GM19351 (cell line): ENCODE measurements around the gene ATP5PO.
A peak's percentile ranks its signal among the peaks of the same experiment; 100 is the strongest.

Experiments
- ATAC-seq: cut with Tn5 transposase; IDR thresholded peaks from one replicate; pipeline ENCODE4 v1.9.1; 2021; ENCODE audit warnings: mild to moderate bottlenecking, moderate library complexity; ENCODE audit not compliant: unreplicated experiment

The ATP5PO gene

DNA sequence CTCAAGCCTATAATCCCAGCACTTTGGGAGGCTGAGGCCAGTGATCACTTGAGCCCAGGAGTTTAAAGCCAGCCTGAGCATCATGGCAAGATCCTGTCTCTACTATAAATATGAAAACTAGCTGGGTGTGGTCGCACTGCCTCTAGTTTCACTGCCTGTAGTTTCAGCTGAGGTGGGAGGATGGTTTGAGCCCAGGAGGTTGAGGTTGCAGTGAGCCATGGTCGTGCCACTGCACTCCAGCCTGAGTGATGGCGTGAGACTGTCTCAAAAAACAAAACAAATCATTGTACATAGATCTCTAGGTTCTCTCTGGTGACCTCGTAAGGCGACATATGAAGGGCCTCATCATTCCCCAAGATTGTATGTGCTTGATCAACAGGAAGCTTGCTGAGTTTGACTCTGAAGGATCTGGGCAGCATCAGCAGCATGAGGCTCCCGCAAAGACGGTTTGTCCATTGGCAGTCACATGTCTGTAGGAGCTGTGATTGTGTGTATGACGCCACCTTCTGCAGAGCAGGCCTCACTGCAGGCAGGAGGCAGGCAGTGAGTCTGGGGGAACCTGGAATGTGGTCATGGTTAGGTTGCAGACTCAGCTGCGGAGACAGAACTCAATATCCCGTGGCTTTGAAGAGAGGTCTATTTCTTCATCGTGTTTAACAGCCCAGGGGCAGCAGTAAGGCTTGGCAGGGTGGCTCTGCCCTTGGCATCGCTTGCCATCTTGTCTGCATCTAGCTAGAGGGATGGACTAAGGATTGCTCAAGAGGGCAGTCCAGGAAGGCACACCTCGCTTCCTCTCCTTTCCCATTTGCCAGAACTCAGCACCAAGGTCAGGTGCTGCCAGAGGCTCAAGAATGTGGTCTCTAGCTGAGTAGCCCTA, 14.0 kb downstream of the ATP5PO start:
- no peak for ATAC-seq

DNA sequence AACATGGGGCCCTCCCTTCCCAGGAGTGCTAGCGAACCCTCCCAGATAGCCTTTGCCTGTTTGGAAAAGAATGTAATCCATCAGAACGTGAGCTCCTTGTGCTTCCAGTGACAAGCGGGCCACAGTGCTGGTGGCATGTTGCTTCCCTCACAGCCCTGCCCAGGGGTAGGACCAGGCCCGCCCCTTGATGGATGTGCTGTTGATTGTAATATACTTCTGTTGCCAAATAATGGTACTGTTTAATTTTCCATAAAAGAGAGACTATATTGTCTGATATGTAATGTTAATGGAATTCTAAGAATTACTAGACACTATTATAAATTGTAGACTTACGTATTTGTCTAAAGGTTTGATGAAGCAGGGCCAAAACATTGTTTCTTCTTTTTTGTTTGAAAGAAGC, 16.4 kb downstream of the ATP5PO start:
- ATAC-seq = no peak

DNA sequence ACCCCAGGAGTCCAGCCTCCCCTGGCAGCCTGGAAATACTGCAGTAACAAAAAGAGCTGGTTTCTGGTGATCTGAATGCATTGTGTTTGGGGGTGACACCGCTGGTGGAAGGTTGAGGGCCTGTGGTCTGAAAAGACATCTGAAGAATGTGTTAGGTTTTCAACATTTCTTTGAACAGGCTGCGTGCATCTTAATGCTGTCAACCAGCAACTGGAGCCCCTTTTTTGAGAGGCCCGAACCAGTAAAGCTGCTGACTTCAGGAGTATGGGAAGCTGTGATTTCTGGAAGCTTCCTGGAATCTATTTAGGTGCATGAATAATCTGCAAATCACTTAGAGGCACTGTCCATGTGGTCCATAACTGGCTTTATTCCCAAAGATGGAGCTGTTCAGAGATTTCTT, 17.0 kb downstream of the ATP5PO start:
- no peak for ATAC-seq

DNA sequence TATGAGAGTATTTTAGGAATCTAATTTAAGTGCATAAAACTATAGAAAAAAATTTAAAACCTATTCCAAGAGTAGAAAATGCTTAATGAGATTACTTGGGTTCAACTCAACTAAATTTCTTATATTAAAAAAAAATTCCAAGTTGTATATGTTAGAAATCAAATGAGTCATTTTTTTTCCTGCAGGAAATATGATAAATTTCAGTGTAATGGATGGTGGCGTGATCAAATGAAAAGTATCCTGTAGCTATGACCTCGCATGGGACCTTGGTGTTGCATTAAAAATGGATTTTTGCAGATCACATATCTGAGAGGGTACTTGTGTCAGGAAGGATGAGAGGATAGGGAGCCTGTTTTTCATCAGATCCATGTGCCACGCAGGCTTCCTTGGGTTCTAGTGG, 17.9 kb downstream of the ATP5PO start:
- no peak for ATAC-seq

DNA sequence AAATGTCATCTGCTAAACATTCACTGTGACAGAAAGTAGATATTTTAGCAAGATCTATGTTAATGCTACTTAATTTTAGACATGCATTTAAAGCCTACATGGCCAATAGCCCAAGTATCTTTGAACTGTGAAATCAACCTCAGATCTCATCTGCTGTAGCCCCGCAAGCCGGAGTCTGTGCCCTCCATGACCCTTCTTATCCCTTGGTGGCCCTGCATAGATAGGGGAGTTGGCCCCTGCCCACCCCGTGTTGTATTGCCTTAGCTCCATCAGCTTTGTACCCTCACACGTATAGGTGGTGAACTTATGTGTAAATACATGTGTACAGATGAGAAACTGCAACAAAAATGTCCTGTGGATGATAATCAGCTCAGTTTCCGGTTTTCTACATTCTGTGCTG, 18.5 kb downstream of the ATP5PO start:
- ATAC-seq = no peak

DNA sequence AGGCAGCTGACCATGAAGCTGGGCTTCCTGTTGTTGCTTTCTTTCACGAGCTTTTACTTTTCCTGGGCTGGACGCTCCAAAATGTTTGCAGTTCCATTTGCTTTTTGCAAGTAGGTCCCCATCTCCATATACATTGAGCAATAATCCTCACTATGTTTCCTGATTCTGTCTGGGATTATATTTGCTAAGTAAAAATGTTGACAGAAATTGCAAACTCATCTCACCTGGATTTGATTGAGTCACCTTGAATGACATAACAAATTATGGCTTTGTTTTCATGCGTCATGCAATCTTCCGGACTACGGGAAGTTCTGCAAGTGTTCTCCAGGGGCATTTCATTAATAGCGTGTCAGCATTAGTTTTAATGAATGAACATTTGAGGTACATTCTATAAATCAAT, 18.9 kb downstream of the ATP5PO start:
- ATAC-seq = no peak

DNA sequence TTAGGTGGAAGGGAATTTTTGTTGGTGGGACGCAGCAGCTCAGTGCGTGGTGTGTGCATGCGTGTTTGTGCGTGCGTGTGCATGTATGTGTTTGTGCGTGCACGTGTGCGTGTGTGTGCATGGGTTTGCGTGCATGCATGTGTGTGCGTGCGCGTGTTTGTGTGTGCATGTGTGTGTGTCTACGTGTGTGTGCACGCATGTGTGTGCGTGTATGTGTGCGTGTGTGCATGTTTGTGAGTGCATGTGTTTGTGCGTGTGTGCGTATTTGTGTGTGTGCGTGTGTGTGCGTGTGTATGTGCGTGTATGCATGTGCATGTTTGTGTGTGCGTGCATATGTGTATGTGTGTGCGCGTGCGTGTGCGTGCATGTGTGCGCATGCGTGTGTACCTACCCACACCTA, 20.2 kb downstream of the ATP5PO start:
- no peak for ATAC-seq

DNA sequence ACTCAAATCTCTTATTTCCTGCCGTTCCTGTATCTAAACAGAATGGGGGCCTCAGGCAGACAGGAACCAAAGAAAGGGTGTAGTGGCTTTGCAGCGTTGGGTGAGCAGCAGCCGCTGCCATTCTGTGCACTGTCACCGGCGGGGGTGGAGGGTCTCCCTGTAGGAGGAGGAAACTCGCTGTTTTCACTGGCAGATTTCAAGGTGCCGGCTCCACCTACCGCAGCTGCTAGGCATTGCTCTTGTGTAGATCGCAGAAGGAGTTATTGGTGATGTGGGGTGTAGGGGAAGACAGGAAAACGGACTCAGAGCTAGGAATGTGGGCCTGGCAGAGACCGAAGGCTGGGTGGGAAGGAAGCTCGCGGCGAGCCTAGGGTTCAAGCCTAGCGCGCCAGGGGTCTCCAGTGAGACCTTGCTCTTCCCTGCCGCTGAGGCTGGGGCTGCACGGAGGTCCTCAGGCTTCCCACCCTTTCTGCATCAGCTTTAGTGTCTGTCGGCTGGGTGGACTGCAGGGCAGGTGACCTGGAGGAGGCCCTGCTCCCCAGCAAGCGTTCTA, 20.8 kb downstream of the ATP5PO start:
- ATAC-seq = peak; percentile 67

DNA sequence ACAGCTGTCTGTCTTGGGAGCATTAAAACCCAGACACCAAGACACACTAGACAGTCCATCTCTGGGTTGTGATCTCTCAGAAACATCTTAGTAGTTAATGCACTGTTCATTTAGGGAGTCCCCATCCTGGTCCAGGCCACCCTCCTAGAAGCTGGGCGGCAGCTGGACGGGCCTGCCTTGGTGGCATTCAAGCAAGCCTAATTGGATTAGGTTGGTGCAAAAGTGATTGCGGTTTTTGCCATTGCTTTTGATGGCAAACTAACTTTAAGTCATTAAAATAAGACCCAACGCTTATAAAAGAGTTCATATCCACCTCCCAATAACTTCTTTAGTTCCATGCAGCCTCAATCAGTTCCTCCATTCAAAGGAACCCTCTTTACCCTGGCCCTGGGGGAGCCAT, 21.7 kb downstream of the ATP5PO start:
- no peak for ATAC-seq

DNA sequence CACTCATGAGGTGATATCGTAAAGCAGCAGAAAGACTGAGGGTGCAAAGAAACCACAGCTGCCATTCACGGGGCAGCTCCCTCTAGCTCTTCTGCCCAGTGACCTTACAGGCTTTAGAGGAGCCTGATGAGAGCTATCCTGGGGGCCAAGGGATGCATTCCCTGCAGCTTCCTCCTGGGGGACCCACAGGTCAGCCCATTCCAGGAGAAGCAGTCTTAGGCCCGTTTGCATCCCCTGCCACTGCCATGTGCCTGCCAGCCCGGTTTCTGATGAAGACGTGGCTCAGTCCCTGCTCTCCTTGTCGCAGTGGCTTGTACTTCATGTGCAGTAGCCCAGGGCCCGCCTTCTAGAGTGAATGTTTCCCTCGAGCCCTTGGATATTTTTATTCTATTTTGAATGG, 22.8 kb downstream of the ATP5PO start:
- ATAC-seq = no peak

DNA sequence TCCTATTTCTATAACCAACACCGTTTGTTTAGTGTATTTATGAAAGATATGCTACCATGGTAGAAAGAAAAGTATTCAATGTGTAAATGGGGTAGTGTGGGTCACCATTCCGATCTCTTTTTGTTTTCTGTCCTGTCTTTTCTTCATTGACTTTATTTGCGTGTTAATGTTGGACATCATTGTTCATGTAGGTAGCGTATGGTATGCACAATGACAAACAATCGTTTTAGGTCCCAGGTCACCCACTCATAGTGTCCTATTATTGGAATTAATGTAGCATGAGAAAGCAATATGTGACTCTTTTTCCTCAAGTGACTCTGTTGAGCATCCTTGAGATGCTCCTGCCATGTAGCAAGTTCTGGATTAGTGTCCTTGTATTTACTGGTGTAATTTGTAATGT, 25.4 kb downstream of the ATP5PO start:
- ATAC-seq = no peak

DNA sequence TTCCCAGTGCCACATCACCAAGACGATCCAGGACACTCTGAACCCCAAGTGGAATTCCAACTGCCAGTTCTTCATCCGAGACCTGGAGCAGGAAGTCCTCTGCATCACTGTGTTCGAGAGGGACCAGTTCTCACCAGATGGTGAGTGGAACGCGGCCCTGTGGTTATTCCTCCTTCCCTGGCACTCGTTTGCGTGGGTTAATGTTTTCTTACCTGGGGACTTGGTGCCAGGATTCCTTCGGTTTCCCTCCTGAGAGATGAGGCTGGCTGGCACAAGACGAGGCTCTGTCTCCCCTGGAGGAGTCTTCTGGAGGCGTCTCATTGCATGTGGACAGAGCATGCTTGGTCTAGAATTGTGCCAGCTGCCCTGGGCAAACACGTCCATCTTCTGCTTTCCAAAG, 29.3 kb downstream of the ATP5PO start:
- ATAC-seq = no peak

DNA sequence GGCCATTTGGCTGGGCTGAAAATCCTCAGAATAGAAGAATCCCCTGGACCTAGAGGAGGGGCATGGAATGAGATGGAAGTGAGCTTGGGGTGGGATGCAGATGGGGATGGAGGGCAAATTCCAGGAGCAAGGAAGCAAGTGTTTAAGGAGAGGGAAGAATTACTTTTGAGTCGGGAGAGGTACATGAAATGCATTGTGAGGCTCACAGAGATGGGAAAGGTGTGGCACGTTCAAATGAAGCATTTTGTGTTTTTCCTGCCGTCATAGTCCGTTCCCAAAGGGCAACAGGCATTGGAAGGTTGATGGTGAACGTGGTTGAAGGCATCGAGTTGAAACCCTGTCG, 30.5 kb downstream of the ATP5PO start:
- no peak for ATAC-seq

DNA sequence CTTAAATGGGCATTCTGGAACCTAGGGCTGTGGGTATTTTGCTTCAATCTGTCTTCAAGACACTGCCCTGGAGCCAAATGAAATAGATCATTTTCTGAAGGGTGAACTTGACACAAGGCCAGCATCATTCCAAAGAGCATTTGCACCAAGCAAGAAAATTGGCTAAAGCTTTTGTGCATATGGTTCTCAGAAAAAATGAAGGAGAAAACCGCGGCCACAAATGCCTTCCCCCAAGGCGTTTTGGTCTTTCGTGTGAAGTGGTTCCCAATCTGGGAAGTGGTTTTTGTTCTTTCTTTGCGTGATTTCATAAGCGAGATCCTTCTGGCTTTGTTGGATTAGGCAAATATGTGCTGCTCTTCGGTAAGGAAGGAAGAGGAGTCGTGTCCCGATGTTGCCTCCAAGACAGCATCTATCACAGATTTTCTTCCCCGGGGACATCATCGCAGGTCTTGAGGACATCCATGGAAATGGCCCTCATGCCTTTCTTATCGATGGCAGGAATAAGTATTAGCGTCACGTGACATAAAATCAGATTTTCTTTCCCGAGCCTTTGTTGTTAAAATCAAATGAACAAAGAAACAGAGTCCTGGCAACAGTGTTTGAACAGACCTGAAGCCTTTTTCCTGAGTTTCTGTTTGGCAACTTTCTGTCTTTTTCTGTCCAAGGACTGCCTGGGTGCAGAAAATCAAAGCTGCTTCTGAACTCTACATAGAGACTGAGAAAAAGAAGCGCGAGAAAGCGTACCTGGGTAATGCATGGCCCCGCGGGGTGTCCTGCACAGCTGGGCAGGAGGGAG, 31.0 kb downstream of the ATP5PO start:
- no peak for ATAC-seq

DNA sequence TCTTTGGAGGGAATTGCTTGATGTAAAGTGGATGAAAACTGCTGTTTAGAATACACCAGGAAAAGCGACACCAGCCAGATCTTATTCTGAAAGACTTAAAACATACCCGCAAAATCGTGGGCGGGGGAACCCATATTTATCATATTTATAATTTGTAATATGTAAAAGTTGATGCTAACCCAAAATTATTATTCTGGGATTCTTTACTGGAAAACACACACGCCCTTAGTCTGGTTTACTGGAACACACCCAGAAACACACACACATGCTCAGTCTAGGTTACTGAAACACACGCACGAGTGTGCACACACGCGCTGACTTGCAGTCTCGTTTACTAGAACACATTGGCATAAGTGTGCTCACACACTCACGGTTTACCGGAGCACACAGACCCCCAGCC, 32.5 kb downstream of the ATP5PO start:
- no peak for ATAC-seq

DNA sequence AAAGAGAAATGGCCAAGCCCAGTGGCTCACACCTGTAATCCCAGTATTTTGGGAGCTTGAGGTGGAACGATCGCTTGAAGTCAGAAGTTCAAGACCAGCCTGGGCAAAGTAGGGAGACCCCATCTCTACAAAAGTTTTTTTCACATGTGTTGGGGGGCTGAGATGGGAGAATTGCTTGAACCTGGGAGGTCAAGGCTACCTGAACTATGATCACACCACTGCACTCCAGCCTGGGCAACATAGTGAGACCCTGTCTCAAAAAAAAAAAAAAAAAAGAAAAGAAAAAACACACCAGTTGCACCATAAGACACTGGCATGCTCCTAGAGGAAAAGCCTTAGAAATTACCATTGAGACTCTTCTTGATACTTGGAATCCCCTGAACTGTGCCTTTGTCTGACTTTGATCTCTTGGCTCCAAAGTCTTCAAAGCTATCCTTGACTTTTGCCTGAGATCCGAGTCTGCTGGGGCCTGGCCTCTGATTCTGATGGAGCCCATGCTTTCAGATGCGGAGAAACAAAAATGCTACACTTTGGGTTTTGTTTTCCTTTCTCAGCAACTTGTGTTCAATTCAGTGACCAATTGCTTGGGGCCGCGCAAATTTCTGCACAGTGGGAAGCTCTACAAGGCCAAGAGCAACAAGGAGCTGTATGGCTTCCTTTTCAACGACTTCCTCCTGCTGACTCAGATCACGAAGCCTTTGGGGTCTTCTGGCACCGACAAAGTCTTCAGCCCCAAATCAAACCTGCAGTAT, 33.7 kb downstream of the ATP5PO start:
- ATAC-seq = no peak

DNA sequence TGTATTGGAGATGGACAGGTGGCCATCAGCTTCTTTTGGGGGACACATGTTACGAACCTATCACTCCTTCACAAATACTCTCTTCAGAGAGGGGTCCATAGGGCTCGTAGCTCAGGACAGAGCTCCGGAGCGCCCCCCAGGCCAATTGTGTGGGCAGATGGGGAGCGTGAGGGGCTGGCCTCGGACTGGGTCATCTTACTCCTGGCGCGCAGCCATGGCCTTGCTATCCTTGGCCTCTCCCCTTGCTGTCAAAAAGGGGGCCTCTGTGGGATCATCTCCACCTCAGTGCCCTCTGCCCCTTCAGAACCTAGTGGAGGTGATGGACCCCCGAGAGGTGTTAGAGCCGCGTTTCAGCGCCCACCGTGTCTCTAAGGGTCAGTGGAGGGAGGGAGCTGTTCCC, 35.0 kb downstream of the ATP5PO start:
- ATAC-seq = no peak

DNA sequence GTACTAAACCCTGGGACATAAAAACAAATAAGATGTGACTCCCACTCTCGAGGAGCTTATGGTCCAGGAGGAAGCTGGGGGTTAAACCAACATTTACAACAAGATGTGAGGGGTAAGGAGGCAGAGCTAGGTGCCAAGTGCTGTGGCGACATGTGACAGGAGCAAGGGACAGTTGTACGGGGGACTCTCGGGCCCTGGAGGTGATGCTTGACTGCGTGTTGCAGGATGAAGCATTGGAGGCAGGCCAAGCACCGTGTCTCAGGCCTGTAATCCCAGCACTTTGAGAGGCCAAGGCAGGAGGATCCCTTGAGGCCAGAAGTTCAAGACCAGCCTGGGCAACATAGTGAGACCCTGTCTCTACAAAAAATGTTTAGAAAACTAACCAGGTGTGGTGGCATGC, 36.8 kb downstream of the ATP5PO start:
- ATAC-seq = no peak

DNA sequence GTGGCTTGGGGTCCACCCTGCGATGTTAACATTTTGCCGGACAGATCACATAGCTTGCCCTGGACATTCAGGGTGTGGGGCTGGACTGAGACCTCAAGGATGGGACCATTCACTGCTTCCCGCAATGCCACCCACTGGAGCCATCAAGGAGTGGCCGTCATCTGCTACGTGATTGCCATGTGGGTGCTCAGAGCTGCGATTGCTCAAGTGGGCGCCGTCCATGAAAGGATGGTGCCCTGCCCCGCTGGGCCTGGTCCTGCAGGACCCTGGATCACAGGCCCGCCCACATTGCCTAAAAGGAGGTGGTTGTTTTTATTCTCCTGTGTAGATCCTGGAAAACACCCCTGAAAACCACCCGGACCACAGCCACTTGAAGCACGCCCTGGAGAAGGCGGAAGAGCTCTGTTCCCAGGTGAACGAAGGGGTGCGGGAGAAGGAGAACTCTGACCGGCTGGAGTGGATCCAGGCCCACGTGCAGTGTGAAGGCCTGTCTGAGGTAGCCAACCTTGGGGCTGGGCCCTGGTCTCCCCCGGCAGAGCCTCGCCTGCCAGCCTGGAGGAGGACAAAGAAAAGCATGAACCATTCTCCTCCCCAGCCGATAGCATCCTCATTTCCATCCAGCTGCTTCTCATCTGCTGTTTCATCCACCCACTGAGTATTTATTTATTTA, 40.4 kb downstream of the ATP5PO start:
- ATAC-seq = no peak

DNA sequence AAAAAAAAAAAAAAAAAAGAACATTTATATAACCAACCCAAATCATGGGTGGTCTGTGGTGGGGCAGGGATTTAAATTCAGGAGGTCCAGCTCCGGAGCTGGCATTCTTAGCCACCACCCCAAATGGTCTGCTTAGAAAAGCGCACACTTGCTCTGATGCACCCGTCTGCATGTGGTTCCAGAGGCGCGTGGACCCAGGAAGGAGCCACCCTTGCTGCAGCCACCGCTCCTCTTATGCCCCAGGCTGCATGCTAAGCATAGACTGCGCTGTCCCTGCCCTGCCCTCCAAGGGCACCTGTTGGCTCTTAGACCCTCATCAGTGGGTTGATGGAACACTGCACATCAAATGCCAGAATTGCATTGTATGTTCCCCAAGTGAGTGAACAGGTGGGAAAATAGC, 41.4 kb downstream of the ATP5PO start:
- no peak for ATAC-seq
